ENCODE results near the gene HAUS6.

DNA sequence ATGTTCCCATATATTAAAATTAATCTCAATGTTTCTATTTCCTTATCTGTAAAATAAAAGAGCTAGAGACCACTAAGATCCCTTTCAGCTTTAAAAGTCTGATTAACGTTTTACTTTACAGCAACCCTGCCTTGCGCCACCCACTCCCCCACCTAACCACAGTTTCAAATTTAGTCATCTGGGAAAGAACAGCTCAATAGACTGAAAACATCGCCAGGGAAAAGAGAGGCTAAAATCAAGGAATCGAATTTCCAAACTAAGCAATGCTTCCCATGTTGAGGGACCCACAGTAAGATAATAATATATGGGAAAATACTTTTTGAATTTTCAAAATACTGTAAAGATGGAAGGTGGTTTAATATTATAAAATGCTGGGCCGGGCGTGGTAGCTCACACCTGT, 76.3 kb downstream of the HAUS6 start:
- TF ChIP-seq, protein P1, sequence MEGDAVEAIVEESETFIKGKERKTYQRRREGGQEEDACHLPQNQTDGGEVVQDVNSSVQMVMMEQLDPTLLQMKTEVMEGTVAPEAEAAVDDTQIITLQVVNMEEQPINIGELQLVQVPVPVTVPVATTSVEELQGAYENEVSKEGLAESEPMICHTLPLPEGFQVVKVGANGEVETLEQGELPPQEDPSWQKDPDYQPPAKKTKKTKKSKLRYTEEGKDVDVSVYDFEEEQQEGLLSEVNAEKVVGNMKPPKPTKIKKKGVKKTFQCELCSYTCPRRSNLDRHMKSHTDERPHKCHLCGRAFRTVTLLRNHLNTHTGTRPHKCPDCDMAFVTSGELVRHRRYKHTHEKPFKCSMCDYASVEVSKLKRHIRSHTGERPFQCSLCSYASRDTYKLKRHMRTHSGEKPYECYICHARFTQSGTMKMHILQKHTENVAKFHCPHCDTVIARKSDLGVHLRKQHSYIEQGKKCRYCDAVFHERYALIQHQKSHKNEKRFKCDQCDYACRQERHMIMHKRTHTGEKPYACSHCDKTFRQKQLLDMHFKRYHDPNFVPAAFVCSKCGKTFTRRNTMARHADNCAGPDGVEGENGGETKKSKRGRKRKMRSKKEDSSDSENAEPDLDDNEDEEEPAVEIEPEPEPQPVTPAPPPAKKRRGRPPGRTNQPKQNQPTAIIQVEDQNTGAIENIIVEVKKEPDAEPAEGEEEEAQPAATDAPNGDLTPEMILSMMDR (IDR thresholded peaks at IDR 0.05; ENCODE audit: insufficient read depth, low read length), result no peak
- TF ChIP-seq POLR2AphosphoS5 (IDR thresholded peaks at IDR 0.05; ENCODE audit: low read depth) (no peak), GABPA (IDR thresholded peaks at IDR 0.05; ENCODE audit: low read depth) (no peak)
